ENCODE measurements around the gene HOTAIR. TPM values are rescaled to one million over a fixed set of nuclear protein-coding genes. Genes with fewer than 3 reads are reported as not detected.
A peak's percentile ranks its signal among the peaks of the same experiment; 100 is the strongest.

HOTAIR gene
- total RNA-seq, 1 experiment from 2014 or later, result 7.4 TPM

GRCh38 chr12:53948650-53949593 is 25.8 kb downstream of the HOTAIR start:
- peak; percentile 54 for DNase-seq (ENCODE audit: low read depth)

DNA sequence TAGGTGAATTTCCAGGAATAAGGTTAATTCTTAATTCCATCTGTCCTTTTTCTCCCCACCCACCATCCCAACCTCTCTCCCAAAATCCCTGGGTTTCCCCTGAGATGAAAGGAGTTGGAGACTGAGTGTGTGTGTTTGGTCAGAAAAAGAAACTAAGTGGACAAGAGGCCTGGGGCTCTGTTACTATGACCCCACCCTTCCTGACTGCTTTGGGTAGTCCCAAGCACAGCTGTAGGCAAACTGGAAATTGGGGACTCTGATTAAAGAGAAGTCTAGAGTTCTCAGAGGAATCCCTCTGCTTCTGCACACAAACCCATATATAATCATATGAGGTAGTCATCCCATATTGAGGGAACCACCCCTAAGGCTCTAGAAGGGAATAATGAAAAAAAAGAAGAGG is 27.0 kb downstream of the HOTAIR start:
- no peak for DNase-seq (ENCODE audit: low read depth)

- DNase-seq (ENCODE audit: low read depth), result no peak
These were observed 29.6 kb downstream of the HOTAIR start for GRCh38 chr12:53944907-53945847.

GRCh38 chr12:53944209-53944608 is 30.5 kb downstream of the HOTAIR start:
- DNase-seq (ENCODE audit: low read depth), result no peak

DNA sequence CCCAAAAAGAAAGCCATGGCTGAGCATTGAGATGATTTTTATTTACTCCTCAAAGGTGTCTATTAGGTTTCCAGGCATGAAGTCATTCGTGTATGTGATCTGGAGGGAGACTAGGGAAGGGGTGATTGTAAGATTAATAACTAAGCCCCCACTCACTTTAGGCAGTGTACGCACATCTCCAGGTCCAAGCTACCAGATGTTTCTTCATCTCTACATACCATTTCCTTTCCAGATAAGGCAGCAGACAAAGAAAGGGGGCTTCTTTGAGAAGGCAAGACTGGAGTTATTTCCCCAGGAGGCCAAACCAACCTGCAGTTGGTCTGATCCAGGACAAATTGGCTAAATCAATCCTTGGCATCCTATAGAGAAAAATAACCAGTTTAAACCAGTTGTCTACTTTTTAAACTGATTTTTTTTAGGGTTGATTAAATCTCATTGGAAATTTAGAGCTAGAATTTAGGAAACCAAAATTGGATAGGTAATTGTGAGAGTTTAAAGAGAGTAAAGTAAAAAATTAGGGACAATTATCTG is 32.2 kb downstream of the HOTAIR start:
- DNase-seq (ENCODE audit: low read depth), result no peak

DNA sequence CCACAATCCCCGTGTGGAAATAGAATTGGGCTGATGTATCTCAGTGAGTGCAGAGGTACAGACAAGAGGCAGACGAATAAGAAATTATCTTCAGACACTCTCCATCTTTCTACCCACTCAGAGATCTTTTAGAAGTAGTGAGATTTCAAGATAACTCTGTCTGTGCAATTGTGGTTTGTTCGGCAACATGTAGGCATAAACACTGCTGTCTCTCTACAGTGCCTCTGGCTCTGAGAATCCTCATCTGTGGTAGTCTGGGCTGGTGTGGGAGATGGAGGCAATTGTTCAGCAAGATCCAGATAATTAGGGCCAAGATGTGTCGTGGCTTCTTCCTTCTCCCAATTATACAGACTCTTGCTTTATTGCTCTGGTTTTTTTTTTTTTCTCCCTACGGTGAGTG is 33.0 kb downstream of the HOTAIR start:
- peak; percentile 75 for DNase-seq (ENCODE audit: low read depth)

GRCh38 chr12:53941187-53941586 is 33.6 kb downstream of the HOTAIR start:
- no peak for DNase-seq (ENCODE audit: low read depth)

GRCh38 chr12:53940443-53941014 is 34.2 kb downstream of the HOTAIR start:
- DNase-seq (ENCODE audit: low read depth), result peak; percentile 31

DNA sequence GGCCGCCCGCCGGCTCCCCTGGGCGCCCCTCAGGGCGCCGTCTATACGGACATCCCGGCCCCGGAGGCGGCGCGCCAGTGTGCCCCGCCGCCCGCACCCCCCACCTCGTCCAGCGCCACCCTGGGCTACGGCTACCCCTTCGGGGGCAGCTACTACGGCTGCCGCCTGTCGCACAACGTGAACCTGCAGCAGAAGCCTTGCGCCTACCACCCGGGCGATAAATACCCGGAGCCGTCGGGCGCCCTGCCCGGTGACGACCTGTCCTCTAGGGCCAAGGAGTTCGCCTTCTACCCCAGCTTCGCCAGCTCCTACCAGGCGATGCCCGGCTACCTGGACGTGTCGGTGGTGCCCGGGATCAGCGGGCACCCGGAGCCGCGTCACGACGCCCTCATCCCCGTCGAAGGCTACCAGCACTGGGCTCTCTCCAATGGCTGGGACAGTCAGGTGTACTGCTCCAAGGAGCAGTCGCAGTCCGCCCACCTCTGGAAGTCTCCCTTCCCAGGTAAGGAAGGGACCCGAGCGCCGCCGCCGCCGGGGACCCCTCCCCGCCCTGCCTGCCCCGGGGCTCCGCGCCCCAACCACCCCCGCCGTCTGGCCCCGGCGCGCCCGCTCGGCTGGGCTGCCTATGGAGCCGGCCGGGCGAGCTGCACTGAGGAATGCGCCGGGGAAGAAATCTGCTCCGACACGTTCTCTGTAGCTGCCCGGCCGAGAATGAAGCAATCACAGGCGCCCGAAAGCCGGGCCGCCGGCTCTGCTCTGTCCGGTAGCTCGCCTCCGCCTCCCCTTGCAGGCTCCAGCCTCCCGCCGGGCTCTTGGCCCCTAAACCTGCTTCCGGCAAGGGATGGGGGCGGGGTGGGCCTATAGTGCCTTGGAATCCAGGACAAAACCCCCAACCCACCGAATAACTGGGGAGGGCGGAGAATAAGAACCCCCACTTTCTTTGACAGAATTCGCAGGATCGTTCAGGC is 35.3 kb downstream of the HOTAIR start:
- peak; percentile 56 for DNase-seq (ENCODE audit: low read depth)

GRCh38 chr12:53938326-53939140 is 36.2 kb downstream of the HOTAIR start, which contains the start of gene HOXC13:
Gene HOXC13 (plus strand): TSS chr12:53938831. CDS start chr12:53938907, 76 bp downstream.
- peak; percentile 100 for DNase-seq (ENCODE audit: low read depth)

DNA sequence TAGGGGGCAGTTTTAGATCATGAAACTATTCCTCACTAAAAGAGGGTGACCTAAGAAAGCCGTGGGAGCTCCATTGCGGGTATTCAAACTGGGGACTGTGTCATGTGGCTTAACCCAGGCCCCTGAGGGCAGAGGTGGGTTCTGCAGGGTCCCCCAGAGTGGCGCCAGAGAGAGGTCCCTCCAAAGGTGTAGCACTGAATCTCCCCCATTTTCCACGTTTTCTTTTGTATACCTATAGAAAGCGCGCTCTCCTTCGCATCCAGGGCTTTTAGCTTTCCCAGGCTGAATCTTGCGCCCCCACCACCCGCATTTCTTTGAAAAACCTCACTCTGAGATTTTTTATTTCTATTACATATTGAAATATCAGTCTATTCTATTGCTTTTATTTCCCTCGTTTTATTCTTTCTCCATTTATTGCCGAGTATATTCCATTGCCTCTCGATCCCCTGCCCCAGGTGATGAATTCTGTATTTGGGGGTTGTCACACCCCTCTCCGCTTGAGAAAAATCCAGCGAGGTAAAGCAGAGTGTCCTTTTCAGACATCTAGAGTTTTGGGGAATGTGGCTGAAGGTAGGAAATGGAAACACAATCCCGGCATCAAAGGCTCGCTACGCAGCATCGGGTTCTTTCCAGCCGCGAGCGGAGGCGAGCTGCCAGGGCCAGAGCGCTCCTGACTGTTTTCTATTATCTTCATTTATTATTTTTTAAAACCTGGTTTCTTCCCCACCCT is 37.0 kb downstream of the HOTAIR start:
- no peak for DNase-seq (ENCODE audit: low read depth)

DNA sequence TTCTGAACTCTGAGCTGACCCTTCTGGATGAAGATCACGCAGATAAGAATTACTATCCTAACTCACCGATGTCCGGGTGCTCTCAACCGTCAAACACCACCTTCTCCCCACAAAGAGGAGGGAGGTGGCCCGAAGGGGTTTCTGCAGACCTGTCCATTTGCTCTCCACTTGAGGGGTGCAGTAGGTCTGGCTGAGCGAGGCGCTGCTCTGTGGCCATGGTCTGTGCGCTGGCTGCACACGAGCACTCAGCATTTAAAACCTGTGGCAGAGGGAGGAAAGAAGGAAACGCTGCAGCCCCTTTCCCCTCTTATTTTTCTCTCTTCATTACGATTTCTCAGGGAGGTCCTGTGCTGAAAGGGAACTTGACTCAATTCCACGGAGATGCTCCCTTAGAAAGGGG is 37.7 kb downstream of the HOTAIR start:
- DNase-seq (ENCODE audit: low read depth), result no peak

- no peak for DNase-seq (ENCODE audit: low read depth)
These were observed 39.1 kb downstream of the HOTAIR start for GRCh38 chr12:53935383-53936341.

GRCh38 chr12:53932915-53933314 is 41.8 kb downstream of the HOTAIR start:
- no peak for DNase-seq (ENCODE audit: low read depth)

DNA sequence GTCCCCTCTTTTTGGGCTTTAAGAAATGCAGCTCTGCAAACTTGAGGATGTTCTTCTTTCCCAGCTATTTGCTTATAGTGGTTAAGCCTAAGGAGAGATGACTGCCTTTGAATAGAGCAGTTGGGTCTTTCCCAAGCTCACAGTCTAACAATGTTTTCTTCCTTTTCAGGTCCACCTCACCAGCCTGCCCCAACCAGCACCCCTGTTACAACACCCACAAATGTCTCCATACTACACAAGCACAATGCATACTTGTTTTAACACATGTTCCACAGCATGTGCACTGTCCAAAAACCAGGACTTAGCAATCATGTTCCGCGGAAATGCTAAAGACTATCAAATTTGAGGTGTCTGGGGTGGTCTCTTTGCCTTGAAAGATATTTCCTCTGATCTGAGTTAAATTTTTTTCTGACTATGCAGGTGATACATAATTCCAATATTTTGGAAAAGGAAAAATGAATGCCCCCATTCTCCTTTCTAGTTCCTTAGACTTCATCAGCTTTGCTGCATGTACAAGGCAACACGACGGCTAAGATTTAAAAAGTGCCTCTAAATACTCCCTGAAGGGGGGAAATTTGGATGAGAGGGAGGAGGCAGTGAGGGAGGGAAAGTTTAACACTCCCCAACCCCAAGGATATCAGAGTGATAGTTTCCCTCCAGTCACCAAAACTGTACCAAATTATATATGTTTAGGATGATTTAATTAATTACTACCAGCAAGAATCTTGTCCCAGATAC is 42.7 kb downstream of the HOTAIR start:
- no peak for DNase-seq (ENCODE audit: low read depth)

GRCh38 chr12:53930591-53931255 is 44.0 kb downstream of the HOTAIR start:
- DNase-seq (ENCODE audit: low read depth), result peak; percentile 34
